Stimulated activated naive CD4-positive, alpha-beta T cell (primary cell): ENCODE data around the gene NFE2L3.
"Not testable (repeated sequence)": the region's sequence is repeated elsewhere in the genome, so short reads cannot be mapped to it uniquely, and the experiment has no call there.

Source experiments
- DNase-seq, 6 experiments: peaks; one replicate each; lab custom pipeline; 2025; lab: John Stamatoyannopoulos, UW

NFE2L3 gene

GRCh38 chr7:26151953-26152781 lies at the start of gene NFE2L3:
Gene NFE2L3 (plus strand): TSS chr7:26152198. CDS start chr7:26152499, 301 bp downstream.
- DNase-seq = peak; percentile 54 to 76 (median 72)

GRCh38 chr7:26103596-26103995 lies 48.4 kb upstream of the NFE2L3 start:
- no peak for DNase-seq

- DNase-seq = no peak
Observed at GRCh38 chr7:26105236-26105635, 46.8 kb upstream of the NFE2L3 start.

- no peak for DNase-seq
Observed at GRCh38 chr7:26105931-26106330, 46.1 kb upstream of the NFE2L3 start.

GRCh38 chr7:26112203-26112740 lies 39.7 kb upstream of the NFE2L3 start:
- DNase-seq = peak in 2 of 6 experiments; percentile 4 to 23

- no peak for DNase-seq
Observed at GRCh38 chr7:26115650-26116049, 36.3 kb upstream of the NFE2L3 start.

GRCh38 chr7:26117142-26117807 lies 34.7 kb upstream of the NFE2L3 start:
- no peak for DNase-seq

- DNase-seq = no peak
Observed at GRCh38 chr7:26117970-26118369, 34.0 kb upstream of the NFE2L3 start.

GRCh38 chr7:26122745-26123144 lies 29.3 kb upstream of the NFE2L3 start:
- no peak for DNase-seq

- DNase-seq = not testable (repeated sequence)
Observed at GRCh38 chr7:26124775-26125174, 27.2 kb upstream of the NFE2L3 start.

- DNase-seq = no peak
Observed at GRCh38 chr7:26127411-26127810, 24.6 kb upstream of the NFE2L3 start.

- no peak for DNase-seq
Observed at GRCh38 chr7:26131056-26131589, 20.9 kb upstream of the NFE2L3 start.

GRCh38 chr7:26135076-26135475 lies 16.9 kb upstream of the NFE2L3 start:
- no peak for DNase-seq

GRCh38 chr7:26135551-26135950 lies 16.4 kb upstream of the NFE2L3 start:
- DNase-seq = no peak

- no peak for DNase-seq
Observed at GRCh38 chr7:26136831-26137230, 15.2 kb upstream of the NFE2L3 start.

- DNase-seq = no peak
Observed at GRCh38 chr7:26140380-26140779, 11.6 kb upstream of the NFE2L3 start.

GRCh38 chr7:26141077-26141476 lies 10.9 kb upstream of the NFE2L3 start:
- no peak for DNase-seq

GRCh38 chr7:26143298-26144048 lies 8.5 kb upstream of the NFE2L3 start:
- no peak for DNase-seq

GRCh38 chr7:26144184-26145080 lies 7.6 kb upstream of the NFE2L3 start:
- DNase-seq = no peak

- DNase-seq = no peak
Observed at GRCh38 chr7:26145238-26145637, 6.8 kb upstream of the NFE2L3 start.

- no peak for DNase-seq
Observed at GRCh38 chr7:26147030-26147429, 5.0 kb upstream of the NFE2L3 start.
